Renal cortex interstitium (tissue), 15 donors: ENCODE data around the gene ANKRD40. TPM values are rescaled to one million over a fixed set of nuclear protein-coding genes. Genes with fewer than 3 reads are reported as not detected.
A peak's percentile ranks its signal among the peaks of the same experiment; 100 is the strongest.
"Not testable (repeated sequence)": the region's sequence is repeated elsewhere in the genome, so short reads cannot be mapped to it uniquely, and the experiment has no call there.

Source experiments
- DNase-seq, 11 donors: peaks; one replicate each; pipeline ENCODE4 v3.0.0-alpha.2; 2013; ENCODE audit warnings: low read depth in 9 of 11, low spot score in 4 of 11; ENCODE audit errors: extremely low read depth in 1 of 11
- long read RNA-seq, 16 experiments: transcript quantifications; one replicate each; lab custom pipeline, GENCODE V29; 2026
- polyA plus RNA-seq, 3 donors: library from polyadenylated mRNA; unstranded; fragments of 120-200 nt; gene quantifications; one replicate each; pipeline ENCODE4 v1.2.1, GENCODE V29; 2013; ENCODE audit not compliant: insufficient read length in 3 of 3

The ANKRD40 gene
- 10 to 100 TPM; 41.5 to 48.9 (median 43.0) TPM for polyA plus RNA-seq
- long read RNA-seq, donor 1, full-length matches to known transcripts: 6 of 723 reads
- long read RNA-seq, donor 1, partial matches to known transcripts: 529 of 723 reads
- long read RNA-seq, donor 1, other reads (novel, unspliced or antisense): 188 of 723 reads
- long read RNA-seq, donor 2, full-length matches to known transcripts: 4 of 586 reads
- long read RNA-seq, donor 2, partial matches to known transcripts: 571 of 586 reads
- long read RNA-seq, donor 2, other reads (novel, unspliced or antisense): 11 of 586 reads
- long read RNA-seq, donor 3, full-length matches to known transcripts: 12 of 881 reads
- long read RNA-seq, donor 3, partial matches to known transcripts: 818 of 881 reads
- long read RNA-seq, donor 3, other reads (novel, unspliced or antisense): 51 of 881 reads
- long read RNA-seq, donor 4, full-length matches to known transcripts: 9 of 15 reads
- long read RNA-seq, donor 4, partial matches to known transcripts: 6 of 15 reads
- long read RNA-seq, donor 4, other reads (novel, unspliced or antisense): 0 of 15 reads
- long read RNA-seq, donor 5: 0 reads
- long read RNA-seq, donor 6, full-length matches to known transcripts: 15 of 26 reads
- long read RNA-seq, donor 6, partial matches to known transcripts: 11 of 26 reads
- long read RNA-seq, donor 6, other reads (novel, unspliced or antisense): 0 of 26 reads
- long read RNA-seq, donor 7, full-length matches to known transcripts: 10 of 1,080 reads
- long read RNA-seq, donor 7, partial matches to known transcripts: 754 of 1,080 reads
- long read RNA-seq, donor 7, other reads (novel, unspliced or antisense): 316 of 1,080 reads
- long read RNA-seq, donor 8: 0 reads
- long read RNA-seq, donor 9, full-length matches to known transcripts: 10 of 418 reads
- long read RNA-seq, donor 9, partial matches to known transcripts: 359 of 418 reads
- long read RNA-seq, donor 9, other reads (novel, unspliced or antisense): 49 of 418 reads
- long read RNA-seq, donor 10, full-length matches to known transcripts: 11 of 635 reads
- long read RNA-seq, donor 10, partial matches to known transcripts: 548 of 635 reads
- long read RNA-seq, donor 10, other reads (novel, unspliced or antisense): 76 of 635 reads
- long read RNA-seq, donor 11, full-length matches to known transcripts: 9 of 551 reads
- long read RNA-seq, donor 11, partial matches to known transcripts: 509 of 551 reads
- long read RNA-seq, donor 11, other reads (novel, unspliced or antisense): 33 of 551 reads
- long read RNA-seq, donor 12, full-length matches to known transcripts: 4 of 715 reads
- long read RNA-seq, donor 12, partial matches to known transcripts: 711 of 715 reads
- long read RNA-seq, donor 12, other reads (novel, unspliced or antisense): 0 of 715 reads
- long read RNA-seq, donor 13: 0 reads
- long read RNA-seq, donor 14, full-length matches to known transcripts: 8 of 1,113 reads
- long read RNA-seq, donor 14, partial matches to known transcripts: 1,022 of 1,113 reads
- long read RNA-seq, donor 14, other reads (novel, unspliced or antisense): 83 of 1,113 reads
- long read RNA-seq, donor 15, full-length matches to known transcripts: 4 of 149 reads
- long read RNA-seq, donor 15, partial matches to known transcripts: 145 of 149 reads
- long read RNA-seq, donor 15, other reads (novel, unspliced or antisense): 0 of 149 reads
- long read RNA-seq, donor 16, full-length matches to known transcripts: 38 of 2,545 reads
- long read RNA-seq, donor 16, partial matches to known transcripts: 2,302 of 2,545 reads
- long read RNA-seq, donor 16, other reads (novel, unspliced or antisense): 205 of 2,545 reads

GRCh38 chr17:50707289-50708049 is at the start of gene ANKRD40:
Gene ANKRD40, minus strand, starts transcription at chr17:50707914. Its CDS starts 260 bp downstream, at chr17:50707654.
- DNase-seq: peak; percentile 72 to 88 (median 81)

DNA sequence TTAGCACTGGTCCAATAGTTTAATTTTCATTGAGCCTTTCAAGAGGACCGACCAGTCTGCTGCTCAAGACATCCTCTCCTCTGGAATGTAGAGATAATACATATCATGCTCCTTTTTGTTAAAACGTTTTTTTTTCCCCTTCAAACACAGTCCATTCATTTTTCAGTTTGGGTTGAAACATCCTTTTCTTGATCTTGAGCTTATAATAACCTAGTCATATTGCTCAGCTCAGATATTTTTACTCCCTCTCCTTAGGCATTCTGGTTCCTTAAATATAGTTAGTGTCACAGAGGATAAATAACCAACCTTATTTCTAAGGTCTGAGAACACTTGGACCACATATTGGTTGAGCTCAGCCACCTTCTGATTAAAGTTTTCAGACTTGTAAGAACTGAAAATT is 46.8 kb upstream of the ANKRD40 start:
- no peak for DNase-seq

- no peak for DNase-seq
These were observed 41.5 kb upstream of the ANKRD40 start for GRCh38 chr17:50749245-50749644.

- no peak for DNase-seq
These were observed 37.9 kb upstream of the ANKRD40 start for GRCh38 chr17:50745631-50746030.

- DNase-seq: no peak
These were observed 31.4 kb upstream of the ANKRD40 start for GRCh38 chr17:50739098-50739497.

DNA sequence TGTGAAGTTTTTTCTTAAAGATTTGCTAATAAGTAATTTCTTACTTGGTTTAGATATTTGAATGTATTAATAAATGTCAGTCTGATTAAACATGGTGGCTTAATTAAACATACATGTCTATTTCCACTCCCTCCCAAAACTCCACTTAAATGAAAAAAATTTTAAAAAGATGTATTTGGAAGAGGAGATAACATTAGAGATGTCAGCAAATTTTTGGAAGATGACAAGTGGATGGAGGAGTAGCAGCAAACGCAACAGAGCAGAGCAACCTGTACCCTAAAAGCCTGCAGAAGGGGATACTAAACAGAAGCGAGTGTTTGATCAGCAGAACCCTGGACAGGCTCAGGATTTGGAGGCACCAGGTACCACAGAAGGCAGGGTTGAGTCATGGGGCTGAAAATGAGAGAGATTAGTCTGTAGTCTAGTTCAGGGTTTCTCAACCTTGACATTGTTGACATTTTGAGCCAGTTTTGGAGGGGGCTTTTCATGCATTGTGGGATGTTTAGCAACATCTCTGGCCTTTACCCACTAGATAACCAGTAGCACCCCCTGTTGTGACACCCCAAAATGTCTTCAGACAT is 29.5 kb upstream of the ANKRD40 start:
- DNase-seq: no peak

DNA sequence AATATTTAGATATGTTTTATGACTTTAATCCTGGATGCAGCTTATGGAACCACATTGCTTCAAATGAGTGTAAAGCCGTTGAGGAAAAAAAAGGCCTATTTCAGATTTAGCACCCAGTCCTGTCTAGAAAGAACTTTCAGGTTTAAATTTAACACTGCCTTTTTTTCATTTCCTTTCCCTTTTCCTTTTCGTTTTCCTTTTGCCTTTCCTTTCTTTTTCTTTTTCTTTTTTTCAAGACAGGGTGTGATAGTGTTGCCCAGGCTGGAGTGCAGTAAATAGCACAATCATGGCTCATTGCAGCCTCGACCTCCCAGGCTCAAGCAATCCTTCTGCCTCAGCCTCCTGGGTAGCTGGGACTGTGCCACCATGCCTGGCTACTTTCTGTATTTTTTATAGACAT is 27.6 kb upstream of the ANKRD40 start:
- DNase-seq: no peak

GRCh38 chr17:50731575-50732460 is 24.1 kb upstream of the ANKRD40 start:
- DNase-seq: no peak

DNA sequence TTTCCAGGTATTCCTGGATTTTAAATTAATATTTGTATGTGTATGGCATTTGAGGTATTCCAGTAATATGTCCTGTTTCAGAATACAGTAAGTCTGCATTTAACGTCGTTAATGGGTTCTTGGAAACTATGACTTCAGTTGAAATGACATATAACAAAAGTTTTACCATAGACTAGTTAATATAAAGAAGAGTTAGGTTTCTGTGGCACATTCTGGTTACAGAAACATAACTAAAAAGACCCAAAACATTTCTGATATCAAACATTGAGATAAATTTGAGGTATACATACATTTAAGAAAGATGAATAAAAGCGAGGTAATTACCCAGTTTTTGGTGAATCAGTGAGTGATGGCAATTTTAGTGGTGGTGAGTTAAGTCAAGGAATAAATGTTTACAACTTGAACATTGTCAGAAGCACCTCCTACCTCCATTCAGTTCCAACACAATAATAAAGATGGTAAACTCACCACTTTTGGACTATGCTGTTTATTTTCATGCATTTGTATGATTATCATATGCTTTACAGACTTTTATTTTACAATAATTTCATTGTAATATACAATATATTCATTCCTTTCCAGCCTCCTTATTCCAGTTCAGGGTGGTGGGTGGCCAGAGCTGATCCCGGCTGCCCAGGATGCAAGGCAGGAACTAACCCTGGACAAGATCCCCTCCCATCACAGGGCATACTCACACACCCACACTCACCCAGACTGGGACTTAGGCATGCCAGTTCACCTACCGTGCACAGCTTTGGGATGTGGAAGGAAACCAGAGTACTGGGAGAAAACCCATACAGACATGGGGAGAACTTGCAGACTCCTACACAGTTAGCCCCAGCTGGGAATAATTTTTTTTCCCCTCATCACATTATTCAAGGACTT is 21.4 kb upstream of the ANKRD40 start:
- no peak for DNase-seq

- DNase-seq: no peak
These were observed 20.4 kb upstream of the ANKRD40 start for GRCh38 chr17:50728112-50728429.

- no peak for DNase-seq
These were observed 18.3 kb upstream of the ANKRD40 start for GRCh38 chr17:50725769-50726655.

DNA sequence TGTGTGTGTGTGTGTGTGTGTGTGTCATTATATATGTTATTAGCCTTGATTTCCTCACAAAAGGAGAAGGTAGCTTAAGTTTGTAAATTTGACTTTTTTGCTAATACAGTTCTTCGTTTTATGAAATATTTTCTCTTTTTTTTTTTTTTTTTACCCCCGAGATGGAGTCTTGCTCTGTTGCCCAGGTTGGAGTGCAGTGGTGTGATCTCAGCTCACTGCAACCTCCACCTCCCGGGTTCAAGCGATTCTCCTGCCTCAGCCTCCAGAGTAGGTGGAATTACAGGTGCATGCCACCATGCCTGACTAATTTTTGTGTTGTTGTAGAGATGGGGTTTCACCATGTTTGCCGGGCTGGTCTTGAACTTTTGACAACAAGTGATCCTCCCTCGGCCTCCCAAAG is 16.9 kb upstream of the ANKRD40 start:
- not testable (repeated sequence) for DNase-seq

DNA sequence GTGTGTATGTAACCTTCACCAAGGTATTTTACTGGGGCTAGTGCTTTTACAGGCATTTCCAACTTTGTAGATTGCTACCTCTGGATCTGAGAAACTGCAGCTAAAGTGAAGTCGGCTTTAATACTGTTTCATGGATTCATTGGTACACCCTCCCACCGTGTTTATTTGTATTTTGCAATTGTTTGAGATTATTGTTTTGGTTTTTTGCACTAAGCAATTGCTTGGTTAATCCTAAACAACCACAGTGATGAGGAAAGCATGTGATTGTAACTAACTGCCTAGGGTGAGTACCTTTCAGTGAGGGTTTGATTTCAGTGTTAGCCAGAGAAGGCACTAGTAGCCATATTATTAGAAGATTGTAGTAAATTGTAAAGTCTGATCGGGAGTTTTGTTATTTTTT is 15.0 kb upstream of the ANKRD40 start:
- no peak for DNase-seq
